Right cardiac atrium (tissue), 5 donors: Measurements from ENCODE around the gene KRT5. TPM values are rescaled to one million over a fixed set of nuclear protein-coding genes. Genes with fewer than 3 reads are reported as not detected.
"Not testable (repeated sequence)": the region's sequence is repeated elsewhere in the genome, so short reads cannot be mapped to it uniquely, and the experiment has no call there.

Source experiments
- ATAC-seq, 2 donors: fragments of 200-7000 bp; cut with Tn5 transposase; one replicate each; pipeline versions ENCODE4 v1.8.0 to v1.9.1; 2020; ENCODE audit warnings: moderate library complexity in 2 of 2, mild to moderate bottlenecking in 1 of 2
- DNase-seq, 3 donors: peaks; one replicate each; pipeline ENCODE4 v3.0.0-alpha.2; 2020
- H3K27ac ChIP-seq: one replicate; pipeline ENCODE4 v1.5.1; 2013; ENCODE audit warnings: mild to moderate bottlenecking, low read length, control low read depth, moderate library complexity
- H3K27me3 ChIP-seq: one replicate; pipeline ENCODE4 v1.6.1; 2013; ENCODE audit not compliant: control insufficient read depth, insufficient read depth
- H3K4me1 ChIP-seq: one replicate; pipeline ENCODE4 v1.6.1; 2013; ENCODE audit warnings: low read length; ENCODE audit not compliant: control insufficient read depth, insufficient read depth
- H3K4me3 ChIP-seq: one replicate; pipeline ENCODE4 v1.5.1; 2013; ENCODE audit warnings: low read length, control low read depth
- H3K9me3 ChIP-seq: one replicate; pipeline ENCODE4 v1.6.1; 2013; ENCODE audit warnings: low read length; ENCODE audit not compliant: control insufficient read depth
- WGBS: extraction: QIAGEN DNeasy Blood & Tissue Kit; methylation state at CpG from one replicate; pipeline ENCODE4 v1.1.7; 2013; 5-methylcytosine and 5-hydroxymethylcytosine counted together
- intact Hi-C, 4 donors: fragments of 100-400 bp; cut with DNase I; formaldehyde crosslinking; loops; one replicate each; pipeline versions ENCODE4 v1.11.0 to v1.14.0; 2022 to 2023
- polyA plus RNA-seq: library from polyadenylated mRNA; stranded (reverse); fragments of 200-250 nt; gene quantifications from one replicate; pipeline ENCODE4 v1.2.3, GENCODE V29; 2013
- total RNA-seq, 4 donors: library from RNA; stranded (reverse); fragmentation: NEBNext Ultra II Directional; extraction: Animal tissue kit (Norgen Biotek cat#: 25700); gene quantifications; one replicate each; pipeline ENCODE4 v1.2.1, GENCODE V29; 2021
- donor health status: healthy with polysubstance abuse.
- donor health status: DM: no; HTN: yes; CAD: no.
- donor health status: DM: no; HTN: no; CAD: no.
- donor health status: DM: no; HTN: yes; CAD: no; lungs with severe emphysema.
- donor health status: DM: yes; HTN: yes; CAD: no.

KRT5 gene
- total and polyA plus RNA-seq, 5 donors, result 0.07 TPM; not detected in 4

DNA sequence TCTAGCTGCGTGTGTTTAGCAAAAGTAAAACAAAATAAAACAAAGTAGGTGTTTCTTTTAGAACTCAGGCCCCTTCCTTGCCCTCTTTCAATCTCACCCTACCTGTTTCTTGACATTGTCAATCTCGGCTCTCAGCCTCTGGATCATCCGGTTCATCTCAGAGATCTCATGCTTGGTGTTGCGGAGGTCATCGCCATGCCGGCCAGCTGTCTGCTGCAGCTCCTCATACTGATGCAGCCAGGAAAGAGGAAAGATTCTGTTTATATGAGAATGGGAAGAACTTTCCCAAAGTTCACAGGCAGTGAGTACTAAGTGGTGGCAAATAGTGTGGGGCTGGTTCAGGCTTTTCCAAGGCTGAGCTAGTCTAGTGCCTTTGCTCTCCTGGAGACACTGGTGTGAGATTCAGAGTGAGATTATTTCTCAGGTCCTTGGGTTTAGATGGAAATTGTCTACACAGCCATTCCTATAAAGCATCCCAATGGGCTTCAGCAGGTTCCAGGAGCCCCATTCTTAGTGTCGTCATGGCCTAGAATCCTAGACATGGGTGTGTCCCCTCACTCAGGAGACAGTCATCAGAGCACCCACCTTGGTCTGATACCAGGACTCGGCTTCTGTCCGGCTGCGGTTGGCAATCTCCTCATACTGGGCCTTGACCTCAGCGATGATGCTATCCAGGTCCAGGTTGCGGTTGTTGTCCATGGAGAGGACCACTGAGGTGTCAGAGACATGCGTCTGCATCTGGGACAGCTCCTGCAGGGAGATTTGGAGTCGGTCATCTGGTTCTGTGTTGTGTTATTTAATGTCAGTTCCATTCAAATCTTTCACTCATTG, 3.0 kb downstream of the KRT5 start:
- ATAC-seq (no peak), DNase-seq (no peak)
- Histone ChIP-seq H3K4me1 (no peaks in the 10 kb centered on the region), H3K27me3 (no peaks in the 10 kb centered on the region), H3K27ac (no peak overlapping the region), H3K4me3 (no peak overlapping the region), H3K9me3 (no peaks in the 10 kb centered on the region)
- WGBS, result 89% methylated on average over 14 of the region's 14 CpGs
- intact Hi-C loops, result no loop called here

GRCh38 chr12:52515927-52516831, 4.0 kb downstream of the KRT5 start:
- DNase-seq (no peak), ATAC-seq (no peak)
- WGBS, result 86% methylated on average over 15 of the region's 15 CpGs
- intact Hi-C loops, result no loop called here
- Histone ChIP-seq H3K4me1 (no peaks in the 10 kb centered on the region), H3K27me3 (no peaks in the 10 kb centered on the region), H3K4me3 (no peak overlapping the region), H3K9me3 (no peaks in the 10 kb centered on the region), H3K27ac (no peak overlapping the region)

- H3K4me1 ChIP-seq, result no peaks in the 10 kb centered on the region
- H3K27ac ChIP-seq, result no peak overlapping the region
- WGBS, result 94% methylated on average over 1 of the region's 1 CpG
- intact Hi-C loops, result no loop called here
- no peak overlapping the region for H3K4me3 ChIP-seq
- no peak for ATAC-seq
- no peak for DNase-seq
- H3K27me3 ChIP-seq, result no peaks in the 10 kb centered on the region
- no peaks in the 10 kb centered on the region for H3K9me3 ChIP-seq
Observed at GRCh38 chr12:52515319-52515646, 4.9 kb downstream of the KRT5 start.

DNA sequence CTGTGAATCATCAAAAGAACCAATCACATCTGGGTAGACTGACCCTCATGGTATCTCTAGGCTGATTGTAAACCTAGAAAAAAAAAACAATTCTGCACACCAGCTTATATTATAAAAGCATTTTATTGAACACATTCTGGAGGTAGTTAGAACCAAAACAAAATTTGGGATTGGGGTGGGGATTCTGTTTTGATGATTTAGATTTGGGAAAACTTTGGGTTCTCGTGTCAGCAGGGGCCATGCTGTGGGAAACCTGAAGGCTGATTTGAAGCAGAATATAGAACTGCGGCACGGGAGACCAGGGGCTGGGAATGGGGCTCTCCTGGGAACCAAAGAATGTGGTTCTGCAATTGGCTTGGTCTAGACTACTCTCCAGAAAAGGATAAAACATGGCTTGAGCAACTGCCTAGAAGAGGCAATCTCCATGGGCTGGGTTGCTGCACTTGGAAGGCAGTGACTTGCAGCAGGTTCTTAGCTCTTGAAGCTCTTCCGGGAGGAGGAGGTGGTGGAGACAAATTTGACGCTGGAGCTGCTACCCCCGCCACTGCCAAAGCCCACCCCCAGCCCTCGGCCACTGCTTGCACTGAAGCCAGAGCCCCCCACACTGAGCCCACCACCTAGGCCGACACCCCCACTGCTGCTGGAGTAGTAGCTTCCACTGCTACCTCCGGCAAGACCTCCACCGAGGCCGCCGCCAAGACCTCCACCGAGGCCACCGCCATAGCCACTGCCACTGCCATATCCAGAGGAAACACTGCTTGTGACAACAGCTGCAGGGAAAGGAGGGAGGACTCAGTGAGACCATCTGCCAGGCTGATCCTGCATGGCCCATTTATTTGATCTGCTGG, 5.5 kb downstream of the KRT5 start:
- intact Hi-C loops, result no loop called here
- Histone ChIP-seq H3K4me3 (no peak overlapping the region), H3K27ac (no peak overlapping the region), H3K4me1 (no peaks in the 10 kb centered on the region), H3K27me3 (no peaks in the 10 kb centered on the region), H3K9me3 (no peaks in the 10 kb centered on the region)
- 88% methylated on average over 14 of the region's 14 CpGs for WGBS
- DNase-seq, result no peak
- no peak for ATAC-seq

GRCh38 chr12:52513736-52514135, 6.5 kb downstream of the KRT5 start:
- intact Hi-C loops, result no loop called here
- H3K4me1 ChIP-seq, result no peaks in the 10 kb centered on the region
- H3K9me3 ChIP-seq, result no peaks in the 10 kb centered on the region
- no peak overlapping the region for H3K4me3 ChIP-seq
- no peak overlapping the region for H3K27ac ChIP-seq
- H3K27me3 ChIP-seq, result no peaks in the 10 kb centered on the region
- ATAC-seq (no peak), DNase-seq (no peak)
- 89% methylated on average over 6 of the region's 6 CpGs for WGBS

DNA sequence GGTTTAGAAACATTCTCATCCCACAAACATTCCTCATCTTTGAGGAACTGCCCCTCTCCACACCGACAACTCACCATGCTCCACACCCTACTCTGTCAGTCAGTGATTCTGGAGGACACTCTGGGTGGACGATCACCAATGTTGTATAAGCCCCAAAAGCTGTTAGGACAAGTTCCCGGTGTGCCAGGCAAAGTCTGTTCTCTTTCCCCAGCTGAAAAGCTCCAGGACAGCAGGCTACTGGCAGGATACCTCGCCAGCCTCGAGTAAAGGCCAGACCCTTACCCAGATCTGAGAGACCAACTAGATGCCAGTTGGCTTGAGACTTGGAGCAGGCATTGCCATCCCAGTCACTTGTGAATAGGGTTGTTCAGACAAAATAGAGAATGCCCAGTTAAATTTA, 12.0 kb downstream of the KRT5 start:
- 81% methylated on average over 5 of the region's 5 CpGs for WGBS

DNA sequence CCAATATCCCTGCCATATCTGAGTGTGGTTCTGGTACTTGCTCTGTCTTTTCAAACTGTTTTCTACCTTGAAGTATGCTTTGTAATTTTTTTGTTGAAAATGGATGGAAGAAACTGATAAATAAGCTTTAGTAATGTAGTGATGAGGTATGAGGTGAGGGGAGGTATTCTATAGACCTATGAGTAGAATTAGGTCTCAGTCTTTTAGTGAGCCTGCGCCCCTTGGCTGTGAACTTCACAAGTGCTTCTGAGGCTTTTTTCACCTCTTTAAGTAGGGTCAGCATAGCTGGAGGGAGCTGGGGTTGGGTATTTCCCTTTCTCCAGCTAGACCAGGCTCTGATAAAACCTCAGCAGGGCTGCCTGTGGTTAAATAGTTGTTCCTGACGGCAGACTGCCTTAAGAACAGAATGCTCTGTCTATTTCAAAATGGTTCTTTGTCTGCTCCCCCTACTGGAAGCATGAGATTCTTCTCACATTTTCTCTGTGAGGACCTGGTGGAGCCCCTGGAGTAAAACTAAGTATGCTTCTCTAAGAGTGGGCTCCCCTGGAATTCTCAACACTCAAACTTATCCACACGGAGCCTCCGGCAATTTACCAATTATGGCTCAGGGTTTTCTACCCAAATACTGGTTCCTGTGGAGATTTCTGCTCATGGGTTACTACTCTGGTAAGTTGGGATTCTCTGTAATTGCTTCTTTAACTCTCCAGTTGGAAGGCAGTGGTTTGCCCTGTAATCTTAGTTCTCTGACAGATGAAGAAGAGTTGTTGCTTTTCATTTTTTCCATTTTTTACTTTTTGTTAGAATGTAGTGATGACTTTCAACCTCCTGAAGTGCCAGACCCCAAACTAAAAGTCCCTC, 13.1 kb downstream of the KRT5 start:
- 35% methylated on average over 4 of the region's 4 CpGs for WGBS
- Histone ChIP-seq H3K9me3 (no peaks in the 10 kb centered on the region), H3K27me3 (no peaks in the 10 kb centered on the region), H3K4me1 (peaks cover 2% of the 10 kb centered on the region), H3K4me3 (no peak overlapping the region), H3K27ac (no peak overlapping the region)
- DNase-seq, result no peak
- intact Hi-C loops, result loop anchor here in 3 of 4 donors (10.0 kb wide), 1 partner anchor 132 kb away; no protein-coding TSS in a partner anchor
- ATAC-seq, result peak; percentile 55 to 75

More for the DNA sequence above, 12.0 kb downstream of the KRT5 start:
- no peak overlapping the region for H3K4me3 ChIP-seq
- H3K27me3 ChIP-seq, result no peaks in the 10 kb centered on the region
- H3K9me3 ChIP-seq, result no peaks in the 10 kb centered on the region
- H3K4me1 ChIP-seq, result peaks cover 2% of the 10 kb centered on the region
- intact Hi-C loops, result loop anchor here in 3 of 4 donors (10.0 kb wide), 1 partner anchor 133 kb away; no protein-coding TSS in a partner anchor
- DNase-seq (no peak), ATAC-seq (no peak)
- H3K27ac ChIP-seq, result no peak overlapping the region

DNA sequence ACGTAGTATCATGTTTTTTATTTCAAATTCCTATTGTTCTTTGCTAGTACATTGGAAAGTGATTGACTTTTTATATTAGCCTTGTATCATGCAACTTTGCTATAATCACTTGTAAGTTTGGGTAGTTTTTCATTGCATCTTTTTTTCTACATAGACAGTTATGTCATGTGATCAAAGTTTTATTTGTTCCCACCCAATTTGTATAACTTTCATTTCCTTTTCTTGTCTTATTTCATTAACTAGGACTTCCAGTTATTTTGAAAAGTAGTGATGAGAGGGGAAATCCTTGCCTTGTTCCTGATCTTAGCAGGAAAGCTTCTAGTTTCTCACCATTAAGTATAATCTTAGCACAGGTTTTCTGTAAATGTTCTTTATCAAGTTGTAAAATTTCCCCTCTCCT, 17.3 kb downstream of the KRT5 start:
- DNase-seq (no peak), ATAC-seq (no peak)
- WGBS, result 89% methylated on average over 1 of the region's 1 CpG
- no peak overlapping the region for H3K27ac ChIP-seq
- intact Hi-C loops, result loop anchor here in 3 of 4 donors (10.0 kb wide), 1 partner anchor 128 kb away; no protein-coding TSS in a partner anchor
- H3K9me3 ChIP-seq, result no peaks in the 10 kb centered on the region
- H3K27me3 ChIP-seq, result no peaks in the 10 kb centered on the region
- no peak overlapping the region for H3K4me3 ChIP-seq
- H3K4me1 ChIP-seq, result peaks cover 2% of the 10 kb centered on the region

GRCh38 chr12:52501490-52501889, 18.7 kb downstream of the KRT5 start:
- ATAC-seq, result no peak
- H3K4me3 ChIP-seq, result no peak overlapping the region
- H3K9me3 ChIP-seq, result no peaks in the 10 kb centered on the region
- H3K4me1 ChIP-seq, result no peaks in the 10 kb centered on the region
- intact Hi-C loops, result loop anchor here in 3 of 4 donors (10.0 kb wide), 1 partner anchor 127 kb away; no protein-coding TSS in a partner anchor
- H3K27me3 ChIP-seq, result no peaks in the 10 kb centered on the region
- DNase-seq, result no peak
- WGBS, result 90% methylated on average over 7 of the region's 7 CpGs
- no peak overlapping the region for H3K27ac ChIP-seq

- H3K4me1 ChIP-seq, H3K9me3 ChIP-seq, H3K27me3 ChIP-seq, H3K4me3 ChIP-seq, ATAC-seq, DNase-seq, H3K27ac ChIP-seq: not testable (repeated sequence)
- intact Hi-C loops, result loop anchor here in 3 of 4 donors (10.0 kb wide), 1 partner anchor 126 kb away; no protein-coding TSS in a partner anchor
- WGBS, result 83% methylated on average over 6 of the region's 6 CpGs
Observed at GRCh38 chr12:52500574-52500973, 19.6 kb downstream of the KRT5 start.
